ENCODE measurements around the gene FXYD2. TPM values are rescaled to one million over a fixed set of nuclear protein-coding genes. Genes with fewer than 3 reads are reported as not detected.

FXYD2 gene
- total and polyA plus RNA-seq, 2 of the 13 experiments (the other 11 are each of a cell fraction or from before 2014, with no cell fraction given), result 45.9 to 106 TPM

- TF ChIP-seq DR1 (CRISPR knock-in tag; IDR thresholded peaks at IDR 0.05) (peak; percentile 37; the same call in 1 of the 2 replicates), MATR3 (CRISPR knock-in tag; IDR thresholded peaks at IDR 0.05) (no peak), ZKSCAN8 (CRISPR knock-in tag; IDR thresholded peaks at IDR 0.05; ENCODE audit: borderline replicate concordance) (no peak), SRSF9 (IDR thresholded peaks at IDR 0.05; ENCODE audit: borderline replicate concordance, insufficient read depth, low read depth, low read length, poor library complexity, severe bottlenecking) (no peak), POGZ (CRISPR knock-in tag; IDR thresholded peaks at IDR 0.05) (0 out of 2 replicates have a peak, but pooled peaks have one; percentile 19), FOXA1 (IDR thresholded peaks at IDR 0.05) (no peak), FOXA1 (CRISPR knock-in tag; IDR thresholded peaks at IDR 0.05) (0 out of 2 replicates have a peak, but pooled peaks have one; percentile 13), ZNF446 (CRISPR knock-in tag; IDR thresholded peaks at IDR 0.05) (no peak), WIZ (CRISPR knock-in tag; IDR thresholded peaks at IDR 0.05) (0 out of 2 replicates have a peak, but pooled peaks have one; percentile 3), MLLT10 (CRISPR knock-in tag; IDR thresholded peaks at IDR 0.05) (no peak), HMGXB4 (CRISPR knock-in tag; IDR thresholded peaks at IDR 0.05; ENCODE audit: borderline replicate concordance in 1 of 2, low read depth in 1 of 2) (peak in 1 of 2 experiments; percentile 53; a peak in 1 of 4 replicates), RNF219 (CRISPR knock-in tag; IDR thresholded peaks at IDR 0.05) (no peak), NR0B2 (CRISPR knock-in tag; IDR thresholded peaks at IDR 0.05) (no peak), ZNF576 (CRISPR knock-in tag; IDR thresholded peaks at IDR 0.05) (no peak), NR2F6 (IDR thresholded peaks at IDR 0.05) (no peak), NR2F6 (CRISPR knock-in tag; IDR thresholded peaks at IDR 0.05) (no peak), HNRNPK (IDR thresholded peaks at IDR 0.05; ENCODE audit: low read depth, low read length, poor library complexity, severe bottlenecking) (no peak), MBNL3 (CRISPR knock-in tag; conservative IDR thresholded peaks at IDR 0.05) (no peak), CBX1 (IDR thresholded peaks at IDR 0.05; ENCODE audit: low read depth) (no peak)
Measured at GRCh38 chr11:117823294-117823945, 1.1 kb downstream of the FXYD2 start (continued).

Measured in HepG2 (cell line).